Liver (tissue), 9 donors: ENCODE results near the gene GPR148. TPM values are rescaled to one million over a fixed set of nuclear protein-coding genes. Genes with fewer than 3 reads are reported as not detected.

Source experiments
- DNase-seq: peaks from one replicate; pipeline ENCODE4 v3.0.0-alpha.2; 2017; ENCODE audit warnings: low spot score
- H3K27ac ChIP-seq, 2 donors: one replicate each; pipeline ENCODE4 v1.7.0; 2013; ENCODE audit warnings: inconsistent platforms in 2 of 2, low read length in 2 of 2, control low read depth in 1 of 2, low read depth in 1 of 2, mild to moderate bottlenecking in 1 of 2
- H3K27me3 ChIP-seq, 4 donors: one replicate each; pipeline versions ENCODE4 v1.6.1 to v1.7.0; 2013; ENCODE audit warnings: low read length in 3 of 4, inconsistent platforms in 1 of 4, mild to moderate bottlenecking in 1 of 4, moderate library complexity in 1 of 4; ENCODE audit not compliant: control insufficient read depth in 4 of 4, insufficient read depth in 4 of 4
- H3K36me3 ChIP-seq, 4 donors: one replicate each; pipeline versions ENCODE4 v1.6.1 to v1.7.0; 2013; ENCODE audit warnings: low read length in 3 of 4, mild to moderate bottlenecking in 3 of 4, low read depth in 1 of 4, moderate library complexity in 1 of 4; ENCODE audit not compliant: control insufficient read depth in 4 of 4, insufficient read depth in 3 of 4
- H3K4me1 ChIP-seq, 4 donors: one replicate each; pipeline versions ENCODE4 v1.6.1 to v1.7.0; 2013; ENCODE audit warnings: low read length in 3 of 4, mild to moderate bottlenecking in 3 of 4, moderate library complexity in 1 of 4; ENCODE audit not compliant: control insufficient read depth in 4 of 4, insufficient read depth in 4 of 4
- H3K4me3 ChIP-seq, 3 donors: one replicate each; pipeline versions ENCODE4 v1.6.1 to v1.7.0; 2013; ENCODE audit warnings: low read length in 3 of 3, control low read depth in 1 of 3, low read depth in 1 of 3, mild to moderate bottlenecking in 1 of 3
- H3K9ac ChIP-seq, 2 donors: one replicate each; pipeline ENCODE4 v1.7.0; 2013; ENCODE audit warnings: low read length in 2 of 2, mild to moderate bottlenecking in 2 of 2, moderate library complexity in 2 of 2, control low read depth in 1 of 2, low read depth in 1 of 2
- H3K9me3 ChIP-seq, 4 donors: one replicate each; pipeline versions ENCODE4 v1.6.1 to v1.7.0; 2013; ENCODE audit warnings: low read length in 3 of 4; ENCODE audit not compliant: control insufficient read depth in 4 of 4
- ATF3 ChIP-seq: IDR thresholded peaks from 2 replicates; pipeline ENCODE4 v1.6.1; 2016; ENCODE audit warnings: antibody characterized with exemption
- FOXA2 ChIP-seq: IDR thresholded peaks from 2 replicates; pipeline ENCODE4 v1.6.1; 2016; ENCODE audit warnings: antibody characterized with exemption
- HNF4A ChIP-seq, 2 donors: conservative IDR thresholded peaks; 2 replicates each; pipeline ENCODE4 v1.6.1; 2016; ENCODE audit warnings: antibody characterized with exemption in 2 of 2, mild to moderate bottlenecking in 2 of 2
- JUND ChIP-seq, 2 donors: IDR thresholded peaks; 2 replicates each; pipeline ENCODE4 v1.6.1; 2016; ENCODE audit warnings: antibody characterized with exemption in 2 of 2
- NR2F2 ChIP-seq: IDR thresholded peaks from 2 replicates; pipeline ENCODE4 v1.6.1; 2016; ENCODE audit warnings: antibody characterized with exemption
- RAD21 ChIP-seq, 2 donors: IDR thresholded peaks; 2 replicates each; pipeline ENCODE4 v1.6.1; 2016; ENCODE audit warnings: antibody characterized with exemption in 2 of 2, mild to moderate bottlenecking in 2 of 2
- RXRA ChIP-seq, 2 donors: IDR thresholded peaks; 2 replicates each; pipeline ENCODE4 v1.6.1; 2017 to 2018; ENCODE audit warnings: antibody characterized with exemption in 2 of 2, mild to moderate bottlenecking in 1 of 2
- SP1 ChIP-seq: IDR thresholded peaks from 2 replicates; pipeline ENCODE4 v1.6.1; 2018; ENCODE audit warnings: antibody characterized with exemption, mild to moderate bottlenecking
- TAF1 ChIP-seq: conservative IDR thresholded peaks from 2 replicates; pipeline ENCODE4 v1.6.1; 2016; ENCODE audit warnings: antibody characterized with exemption, mild to moderate bottlenecking
- ZBTB33 ChIP-seq: IDR thresholded peaks from 2 replicates; pipeline ENCODE4 v1.6.1; 2016; ENCODE audit warnings: antibody characterized with exemption
- WGBS: extraction: QIAGEN DNeasy Blood & Tissue Kit; methylation state at CpG from one replicate; pipeline ENCODE4 v1.1.7; 2013; 5-methylcytosine and 5-hydroxymethylcytosine counted together
- polyA plus RNA-seq, 2 donors: library from polyadenylated mRNA; stranded (reverse) in 1 of 2; unstranded in 1 of 2; fragments of 200-250 nt in 1 of 2; fragments of >200 nt in 1 of 2; fragmentation: Nextera tagmentation in 1 of 2; extraction: Ambion mirVana in 1 of 2; gene quantifications; one replicate each; pipeline versions ENCODE4 v1.2.1 to v1.2.3, GENCODE V29; 2013 to 2015
- total RNA-seq, 2 donors: library from RNA; depleted of rRNA; stranded (reverse); fragments of >200 nt; gene quantifications; one replicate each; pipeline ENCODE4 v1.2.3, GENCODE V29; 2014
- TF ChIP-seq, protein P1 (sequence below): fragments of 150-350 bp; IDR thresholded peaks from 2 replicates; pipeline ENCODE4 v1.5.1; 2017; ENCODE audit warnings: improper control_type of control experiment, low read depth, low read length; ENCODE audit not compliant: missing input control
- TF ChIP-seq, protein P2 (sequence below): IDR thresholded peaks from 2 replicates; pipeline ENCODE4 v1.6.1; 2016; ENCODE audit warnings: antibody characterized with exemption, mild to moderate bottlenecking
- donor health status: healthy.
- donor health status: healthy.
- donor health status: healthy.
- donor health status: healthy.
- donor health status: healthy.

Gene GPR148
- total and polyA plus RNA-seq, 4 donors, result not detected

DNA sequence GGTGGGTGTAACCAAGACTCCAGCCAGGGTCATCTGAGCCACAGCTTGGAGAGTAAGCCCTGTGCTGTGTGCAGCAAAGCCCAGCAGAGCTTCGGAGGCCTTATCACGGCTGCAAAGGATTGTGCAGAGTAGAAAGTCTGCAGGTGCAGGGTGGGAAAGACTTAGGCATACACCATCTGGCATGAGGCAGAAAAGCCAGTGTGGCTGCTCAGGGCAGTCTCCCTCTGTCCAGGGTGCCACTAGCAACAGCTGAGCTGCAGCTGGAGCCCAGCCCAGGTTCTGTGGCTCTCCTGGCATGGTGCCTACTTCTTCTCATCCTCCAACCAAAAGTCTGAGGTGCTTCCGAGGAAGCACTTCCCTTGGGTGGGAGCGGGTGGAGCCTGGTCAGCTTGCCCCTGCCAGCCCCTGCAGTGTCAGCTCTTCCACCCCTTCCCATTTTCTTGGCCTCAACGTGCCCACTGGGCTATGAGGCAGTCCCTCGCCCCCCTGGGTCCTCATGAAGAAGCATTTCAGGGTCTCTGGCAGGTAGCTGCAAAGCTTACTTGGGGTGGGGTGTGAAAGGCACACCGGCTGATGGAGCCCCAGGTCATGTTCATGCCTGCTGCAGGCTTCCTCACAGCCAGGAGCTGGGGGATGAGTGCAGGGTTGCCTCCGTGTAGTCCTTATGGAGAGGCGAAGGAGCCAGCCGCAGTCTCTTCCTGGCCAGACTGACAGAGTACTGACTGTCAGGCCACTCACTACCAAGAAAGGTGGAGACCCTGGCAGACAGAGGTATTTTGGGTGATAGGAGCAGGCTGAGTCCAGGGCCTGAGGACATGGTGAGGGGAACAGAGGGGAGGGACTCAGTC lies 31.3 kb downstream of the GPR148 start:
- Histone ChIP-seq H3K9me3 (no peaks in the 10 kb centered on the region), H3K36me3 (no peaks in the 10 kb centered on the region), H3K27me3 (peaks cover 0 to 21% (median 4%) of the 10 kb centered on the region in 4 donors), H3K9ac (no peak overlapping the region), H3K4me1 (peaks cover 0 to 9% (median 4%) of the 10 kb centered on the region in 4 donors), H3K4me3 (no peak overlapping the region), H3K27ac (no peak overlapping the region)
- TF ChIP-seq RXRA (IDR thresholded peaks at IDR 0.05) (no peak), ZBTB33 (no peak), TAF1 (no peak), FOXA2 (no peak), ATF3 (no peak), JUND (IDR thresholded peaks at IDR 0.05) (no peak), SP1 (no peak), RAD21 (IDR thresholded peaks at IDR 0.05) (no peak), HNF4A (conservative IDR thresholded peaks at IDR 0.05) (no peak), NR2F2 (no peak)
- TF ChIP-seq, protein P1, sequence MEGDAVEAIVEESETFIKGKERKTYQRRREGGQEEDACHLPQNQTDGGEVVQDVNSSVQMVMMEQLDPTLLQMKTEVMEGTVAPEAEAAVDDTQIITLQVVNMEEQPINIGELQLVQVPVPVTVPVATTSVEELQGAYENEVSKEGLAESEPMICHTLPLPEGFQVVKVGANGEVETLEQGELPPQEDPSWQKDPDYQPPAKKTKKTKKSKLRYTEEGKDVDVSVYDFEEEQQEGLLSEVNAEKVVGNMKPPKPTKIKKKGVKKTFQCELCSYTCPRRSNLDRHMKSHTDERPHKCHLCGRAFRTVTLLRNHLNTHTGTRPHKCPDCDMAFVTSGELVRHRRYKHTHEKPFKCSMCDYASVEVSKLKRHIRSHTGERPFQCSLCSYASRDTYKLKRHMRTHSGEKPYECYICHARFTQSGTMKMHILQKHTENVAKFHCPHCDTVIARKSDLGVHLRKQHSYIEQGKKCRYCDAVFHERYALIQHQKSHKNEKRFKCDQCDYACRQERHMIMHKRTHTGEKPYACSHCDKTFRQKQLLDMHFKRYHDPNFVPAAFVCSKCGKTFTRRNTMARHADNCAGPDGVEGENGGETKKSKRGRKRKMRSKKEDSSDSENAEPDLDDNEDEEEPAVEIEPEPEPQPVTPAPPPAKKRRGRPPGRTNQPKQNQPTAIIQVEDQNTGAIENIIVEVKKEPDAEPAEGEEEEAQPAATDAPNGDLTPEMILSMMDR, result no peak
- TF ChIP-seq, protein P2, sequence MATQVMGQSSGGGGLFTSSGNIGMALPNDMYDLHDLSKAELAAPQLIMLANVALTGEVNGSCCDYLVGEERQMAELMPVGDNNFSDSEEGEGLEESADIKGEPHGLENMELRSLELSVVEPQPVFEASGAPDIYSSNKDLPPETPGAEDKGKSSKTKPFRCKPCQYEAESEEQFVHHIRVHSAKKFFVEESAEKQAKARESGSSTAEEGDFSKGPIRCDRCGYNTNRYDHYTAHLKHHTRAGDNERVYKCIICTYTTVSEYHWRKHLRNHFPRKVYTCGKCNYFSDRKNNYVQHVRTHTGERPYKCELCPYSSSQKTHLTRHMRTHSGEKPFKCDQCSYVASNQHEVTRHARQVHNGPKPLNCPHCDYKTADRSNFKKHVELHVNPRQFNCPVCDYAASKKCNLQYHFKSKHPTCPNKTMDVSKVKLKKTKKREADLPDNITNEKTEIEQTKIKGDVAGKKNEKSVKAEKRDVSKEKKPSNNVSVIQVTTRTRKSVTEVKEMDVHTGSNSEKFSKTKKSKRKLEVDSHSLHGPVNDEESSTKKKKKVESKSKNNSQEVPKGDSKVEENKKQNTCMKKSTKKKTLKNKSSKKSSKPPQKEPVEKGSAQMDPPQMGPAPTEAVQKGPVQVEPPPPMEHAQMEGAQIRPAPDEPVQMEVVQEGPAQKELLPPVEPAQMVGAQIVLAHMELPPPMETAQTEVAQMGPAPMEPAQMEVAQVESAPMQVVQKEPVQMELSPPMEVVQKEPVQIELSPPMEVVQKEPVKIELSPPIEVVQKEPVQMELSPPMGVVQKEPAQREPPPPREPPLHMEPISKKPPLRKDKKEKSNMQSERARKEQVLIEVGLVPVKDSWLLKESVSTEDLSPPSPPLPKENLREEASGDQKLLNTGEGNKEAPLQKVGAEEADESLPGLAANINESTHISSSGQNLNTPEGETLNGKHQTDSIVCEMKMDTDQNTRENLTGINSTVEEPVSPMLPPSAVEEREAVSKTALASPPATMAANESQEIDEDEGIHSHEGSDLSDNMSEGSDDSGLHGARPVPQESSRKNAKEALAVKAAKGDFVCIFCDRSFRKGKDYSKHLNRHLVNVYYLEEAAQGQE, result no peak
- no peak for DNase-seq
- WGBS, result 58% methylated on average over 10 of the region's 10 CpGs
